ENCODE measurements around the gene HIVEP3.

The HIVEP3 gene

GRCh38 chr1:41751804-41752513 lies 166.8 kb downstream of the HIVEP3 start:
- Histone ChIP-seq H2AK5ac (ENCODE audit: low read depth, low read length) (no peak overlapping the region), H3K4me1 (ENCODE audit: control insufficient read depth in 2 of 2, insufficient read depth in 1 of 2, low read depth in 1 of 2, low read length in 2 of 2) (peaks cover 0 to 2% of the 10 kb centered on the region in 2 donors), H3K79me1 (ENCODE audit: low read depth, low read length) (no peaks in the 10 kb centered on the region), H4K91ac (ENCODE audit: low read depth, low read length, poor library complexity) (no peak overlapping the region), H2BK15ac (ENCODE audit: low read length) (no peak overlapping the region), H3K4me3 (ENCODE audit: low read length in 2 of 2) (no peak overlapping the region), H3K9ac (ENCODE audit: low read depth, low read length, poor library complexity) (no peak overlapping the region), H3K4ac (ENCODE audit: low read length) (no peak overlapping the region), H3K23ac (ENCODE audit: low read depth, low read length, poor library complexity) (no peak overlapping the region), H3K27me3 (ENCODE audit: control insufficient read depth in 3 of 3, insufficient read depth in 3 of 3, low read depth in 1 of 3, low read length in 3 of 3) (peaks cover 0 to 2% (median 0%) of the 10 kb centered on the region in 3 experiments), H3K36me3 (replicated peaks in 1 of 2; ENCODE audit: control insufficient read depth in 2 of 2, insufficient read depth in 2 of 2, low read length in 2 of 2) (no peaks in the 10 kb centered on the region), H2BK12ac (ENCODE audit: low read length) (no peak overlapping the region), H3K9me3 (replicated peaks in 1 of 2; ENCODE audit: control insufficient read depth in 2 of 2, insufficient read depth in 1 of 2, low read depth in 1 of 2, low read length in 2 of 2) (no peaks in the 10 kb centered on the region), H3K27ac (replicated peaks; ENCODE audit: low read length) (no peak overlapping the region), H3K4me2 (ENCODE audit: insufficient read depth, low read length, poor library complexity, severe bottlenecking) (no peak overlapping the region), H4K8ac (ENCODE audit: low read depth, low read length) (no peak overlapping the region), H2AFZ (ENCODE audit: low read length) (no peak overlapping the region), H2BK5ac (ENCODE audit: low read length) (no peak overlapping the region), H3K18ac (ENCODE audit: low read length) (no peak overlapping the region), H3K14ac (ENCODE audit: low read length) (no peak overlapping the region), H2BK120ac (ENCODE audit: low read depth, low read length) (no peak overlapping the region)
- WGBS, 2 donors (ENCODE audit: extremely low coverage in 2 of 2, insufficient read length in 2 of 2, insufficient replicate concordance in 1 of 2) = no CpG with 5 or more reads among the region's 9 CpGs
- DNase-seq (ENCODE audit: low spot score) = no peak

- Histone ChIP-seq H3K9ac (ENCODE audit: low read depth, low read length, poor library complexity) (no peak overlapping the region), H3K4ac (ENCODE audit: low read length) (no peak overlapping the region), H2BK5ac (ENCODE audit: low read length) (no peak overlapping the region), H3K23ac (ENCODE audit: low read depth, low read length, poor library complexity) (no peak overlapping the region), H3K18ac (ENCODE audit: low read length) (no peak overlapping the region), H3K79me1 (ENCODE audit: low read depth, low read length) (no peaks in the 10 kb centered on the region), H3K27me3 (ENCODE audit: control insufficient read depth in 3 of 3, insufficient read depth in 3 of 3, low read depth in 1 of 3, low read length in 3 of 3) (no peaks in the 10 kb centered on the region), H3K36me3 (replicated peaks in 1 of 2; ENCODE audit: control insufficient read depth in 2 of 2, insufficient read depth in 2 of 2, low read length in 2 of 2) (no peaks in the 10 kb centered on the region), H3K9me3 (replicated peaks in 1 of 2; ENCODE audit: control insufficient read depth in 2 of 2, insufficient read depth in 1 of 2, low read depth in 1 of 2, low read length in 2 of 2) (no peaks in the 10 kb centered on the region), H4K91ac (ENCODE audit: low read depth, low read length, poor library complexity) (no peak overlapping the region), H2BK15ac (ENCODE audit: low read length) (no peak overlapping the region), H3K14ac (ENCODE audit: low read length) (no peak overlapping the region), H3K4me1 (ENCODE audit: control insufficient read depth in 2 of 2, insufficient read depth in 1 of 2, low read depth in 1 of 2, low read length in 2 of 2) (peaks cover 0 to 4% of the 10 kb centered on the region in 2 donors), H2BK12ac (ENCODE audit: low read length) (no peak overlapping the region), H2AFZ (ENCODE audit: low read length) (no peak overlapping the region), H2BK120ac (ENCODE audit: low read depth, low read length) (no peak overlapping the region), H3K4me2 (ENCODE audit: insufficient read depth, low read length, poor library complexity, severe bottlenecking) (no peak overlapping the region), H3K4me3 (ENCODE audit: low read length in 2 of 2) (no peak overlapping the region), H3K27ac (replicated peaks; ENCODE audit: low read length) (no peak overlapping the region), H4K8ac (ENCODE audit: low read depth, low read length) (no peak overlapping the region), H2AK5ac (ENCODE audit: low read depth, low read length) (no peak overlapping the region)
- no peak for DNase-seq (ENCODE audit: low spot score)
- no CpG with 5 or more reads among the region's 11 CpGs for WGBS, 2 donors (ENCODE audit: extremely low coverage in 2 of 2, insufficient read length in 2 of 2, insufficient replicate concordance in 1 of 2)
Observed at GRCh38 chr1:41749991-41750745, 168.6 kb downstream of the HIVEP3 start.

GRCh38 chr1:41745022-41745421 lies 173.7 kb downstream of the HIVEP3 start:
- Histone ChIP-seq H3K27me3 (ENCODE audit: control insufficient read depth in 3 of 3, insufficient read depth in 3 of 3, low read depth in 1 of 3, low read length in 3 of 3) (no peaks in the 10 kb centered on the region), H3K14ac (ENCODE audit: low read length) (no peak overlapping the region), H2AK5ac (ENCODE audit: low read depth, low read length) (no peak overlapping the region), H2BK5ac (ENCODE audit: low read length) (no peak overlapping the region), H3K79me1 (ENCODE audit: low read depth, low read length) (no peaks in the 10 kb centered on the region), H3K4me3 (ENCODE audit: low read length in 2 of 2) (no peak overlapping the region), H2BK15ac (ENCODE audit: low read length) (no peak overlapping the region), H3K4ac (ENCODE audit: low read length) (no peak overlapping the region), H3K9me3 (replicated peaks in 1 of 2; ENCODE audit: control insufficient read depth in 2 of 2, insufficient read depth in 1 of 2, low read depth in 1 of 2, low read length in 2 of 2) (no peaks in the 10 kb centered on the region), H3K36me3 (replicated peaks in 1 of 2; ENCODE audit: control insufficient read depth in 2 of 2, insufficient read depth in 2 of 2, low read length in 2 of 2) (no peaks in the 10 kb centered on the region), H2AFZ (ENCODE audit: low read length) (no peak overlapping the region), H3K4me2 (ENCODE audit: insufficient read depth, low read length, poor library complexity, severe bottlenecking) (no peak overlapping the region), H3K9ac (ENCODE audit: low read depth, low read length, poor library complexity) (no peak overlapping the region), H4K8ac (ENCODE audit: low read depth, low read length) (no peak overlapping the region), H3K27ac (replicated peaks; ENCODE audit: low read length) (no peak overlapping the region), H2BK12ac (ENCODE audit: low read length) (no peak overlapping the region), H2BK120ac (ENCODE audit: low read depth, low read length) (no peak overlapping the region), H3K4me1 (ENCODE audit: control insufficient read depth in 2 of 2, insufficient read depth in 1 of 2, low read depth in 1 of 2, low read length in 2 of 2) (peaks cover 0 to 2% of the 10 kb centered on the region in 2 donors), H3K18ac (ENCODE audit: low read length) (no peak overlapping the region), H3K23ac (ENCODE audit: low read depth, low read length, poor library complexity) (no peak overlapping the region), H4K91ac (ENCODE audit: low read depth, low read length, poor library complexity) (no peak overlapping the region)
- no peak for DNase-seq (ENCODE audit: low spot score)
- WGBS, 2 donors (ENCODE audit: extremely low coverage in 2 of 2, insufficient read length in 2 of 2, insufficient replicate concordance in 1 of 2) = no CpG with 5 or more reads among the region's 2 CpGs

- no peak overlapping the region for H3K14ac ChIP-seq (ENCODE audit: low read length)
- H3K4me1 ChIP-seq (ENCODE audit: control insufficient read depth in 2 of 2, insufficient read depth in 1 of 2, low read depth in 1 of 2, low read length in 2 of 2) = peaks cover 0 to 2% of the 10 kb centered on the region in 2 donors
- no peak overlapping the region for H3K4me2 ChIP-seq (ENCODE audit: insufficient read depth, low read length, poor library complexity, severe bottlenecking)
- no peak overlapping the region for H3K23ac ChIP-seq (ENCODE audit: low read depth, low read length, poor library complexity)
- no peak overlapping the region for H2BK120ac ChIP-seq (ENCODE audit: low read depth, low read length)
- WGBS, 2 donors (ENCODE audit: extremely low coverage in 2 of 2, insufficient read length in 2 of 2, insufficient replicate concordance in 1 of 2) = no CpG with 5 or more reads among the region's 3 CpGs
- no peak overlapping the region for H2AK5ac ChIP-seq (ENCODE audit: low read depth, low read length)
- no peak overlapping the region for H3K4me3 ChIP-seq (ENCODE audit: low read length in 2 of 2)
- no peaks in the 10 kb centered on the region for H3K27me3 ChIP-seq (ENCODE audit: control insufficient read depth in 3 of 3, insufficient read depth in 3 of 3, low read depth in 1 of 3, low read length in 3 of 3)
- H3K9ac ChIP-seq (ENCODE audit: low read depth, low read length, poor library complexity) = no peak overlapping the region
- no peaks in the 10 kb centered on the region for H3K79me1 ChIP-seq (ENCODE audit: low read depth, low read length)
- no peak for DNase-seq (ENCODE audit: low spot score)
- no peak overlapping the region for H2BK12ac ChIP-seq (ENCODE audit: low read length)
- H2BK15ac ChIP-seq (ENCODE audit: low read length) = no peak overlapping the region
- no peaks in the 10 kb centered on the region for H3K36me3 ChIP-seq (replicated peaks in 1 of 2; ENCODE audit: control insufficient read depth in 2 of 2, insufficient read depth in 2 of 2, low read length in 2 of 2)
- H3K18ac ChIP-seq (ENCODE audit: low read length) = no peak overlapping the region
- no peak overlapping the region for H4K91ac ChIP-seq (ENCODE audit: low read depth, low read length, poor library complexity)
- no peak overlapping the region for H2AFZ ChIP-seq (ENCODE audit: low read length)
- no peak overlapping the region for H2BK5ac ChIP-seq (ENCODE audit: low read length)
- H3K4ac ChIP-seq (ENCODE audit: low read length) = no peak overlapping the region
- no peak overlapping the region for H3K27ac ChIP-seq (replicated peaks; ENCODE audit: low read length)
- no peaks in the 10 kb centered on the region for H3K9me3 ChIP-seq (replicated peaks in 1 of 2; ENCODE audit: control insufficient read depth in 2 of 2, insufficient read depth in 1 of 2, low read depth in 1 of 2, low read length in 2 of 2)
- no peak overlapping the region for H4K8ac ChIP-seq (ENCODE audit: low read depth, low read length)
Observed at GRCh38 chr1:41743366-41743765, 175.4 kb downstream of the HIVEP3 start.
